GM18499 (cell line): ENCODE results near the gene MTMR10.

Experiments
- ATAC-seq: cut with Tn5 transposase; IDR thresholded peaks from one replicate; pipeline ENCODE4 v1.9.1; 2021; ENCODE audit warnings: moderate number of reproducible peaks; ENCODE audit not compliant: insufficient read depth, unreplicated experiment

MTMR10 gene, protein sequence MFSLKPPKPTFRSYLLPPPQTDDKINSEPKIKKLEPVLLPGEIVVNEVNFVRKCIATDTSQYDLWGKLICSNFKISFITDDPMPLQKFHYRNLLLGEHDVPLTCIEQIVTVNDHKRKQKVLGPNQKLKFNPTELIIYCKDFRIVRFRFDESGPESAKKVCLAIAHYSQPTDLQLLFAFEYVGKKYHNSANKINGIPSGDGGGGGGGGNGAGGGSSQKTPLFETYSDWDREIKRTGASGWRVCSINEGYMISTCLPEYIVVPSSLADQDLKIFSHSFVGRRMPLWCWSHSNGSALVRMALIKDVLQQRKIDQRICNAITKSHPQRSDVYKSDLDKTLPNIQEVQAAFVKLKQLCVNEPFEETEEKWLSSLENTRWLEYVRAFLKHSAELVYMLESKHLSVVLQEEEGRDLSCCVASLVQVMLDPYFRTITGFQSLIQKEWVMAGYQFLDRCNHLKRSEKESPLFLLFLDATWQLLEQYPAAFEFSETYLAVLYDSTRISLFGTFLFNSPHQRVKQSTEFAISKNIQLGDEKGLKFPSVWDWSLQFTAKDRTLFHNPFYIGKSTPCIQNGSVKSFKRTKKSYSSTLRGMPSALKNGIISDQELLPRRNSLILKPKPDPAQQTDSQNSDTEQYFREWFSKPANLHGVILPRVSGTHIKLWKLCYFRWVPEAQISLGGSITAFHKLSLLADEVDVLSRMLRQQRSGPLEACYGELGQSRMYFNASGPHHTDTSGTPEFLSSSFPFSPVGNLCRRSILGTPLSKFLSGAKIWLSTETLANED

DNA sequence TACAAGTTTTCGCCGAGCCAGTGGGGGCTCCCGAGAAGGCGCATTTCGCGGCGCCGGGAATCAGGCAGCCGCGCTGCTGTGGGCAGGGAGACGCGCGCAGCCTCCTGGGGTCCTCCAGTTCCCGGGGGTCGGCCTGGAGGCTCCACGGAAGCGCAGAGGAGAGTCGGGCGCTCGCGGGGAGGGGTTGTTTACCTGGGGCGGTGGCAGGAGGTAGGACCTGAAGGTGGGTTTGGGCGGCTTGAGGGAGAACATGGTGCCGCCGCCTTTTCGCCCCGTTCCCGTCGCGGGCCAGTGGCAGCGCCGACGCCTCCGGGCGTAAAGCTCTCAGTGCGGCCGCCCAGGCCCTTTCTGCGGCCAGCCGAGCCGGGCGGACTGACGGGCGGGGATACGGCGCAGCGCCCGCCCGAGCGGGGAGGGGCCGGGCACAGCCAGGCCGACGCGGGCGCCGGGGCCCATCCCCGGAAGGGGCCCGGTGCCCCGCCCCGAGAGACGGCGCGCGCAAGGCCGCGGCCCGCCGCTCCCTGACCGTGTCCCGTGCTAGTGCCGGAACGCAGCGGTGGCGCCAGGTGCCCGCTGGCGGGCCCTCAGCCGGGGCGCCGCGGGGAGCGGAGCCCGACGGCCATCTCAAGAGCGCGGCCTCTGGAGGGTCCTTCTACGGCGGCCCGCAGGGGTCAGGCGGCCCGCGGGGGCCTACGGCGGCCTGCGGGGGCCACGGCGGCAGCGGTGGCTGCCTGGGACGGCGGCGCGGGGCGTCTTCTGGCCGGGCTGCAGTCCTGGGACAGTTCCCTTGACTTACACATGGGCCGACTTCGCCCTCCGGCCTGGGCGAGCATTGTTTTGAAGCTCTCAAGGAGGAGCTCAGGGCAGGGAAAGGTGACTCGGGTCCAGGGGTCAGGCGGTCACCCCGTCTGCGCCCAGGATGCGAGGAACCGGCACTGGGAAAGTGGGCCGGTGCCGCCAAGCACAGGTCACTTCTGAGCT, at the start of gene MTMR10:
TSS of gene MTMR10 (minus strand) at position 374 of the 981 bp plus-strand sequence. CDS start at position 252, 122 bp downstream.
- ATAC-seq, result peak; percentile 47

DNA sequence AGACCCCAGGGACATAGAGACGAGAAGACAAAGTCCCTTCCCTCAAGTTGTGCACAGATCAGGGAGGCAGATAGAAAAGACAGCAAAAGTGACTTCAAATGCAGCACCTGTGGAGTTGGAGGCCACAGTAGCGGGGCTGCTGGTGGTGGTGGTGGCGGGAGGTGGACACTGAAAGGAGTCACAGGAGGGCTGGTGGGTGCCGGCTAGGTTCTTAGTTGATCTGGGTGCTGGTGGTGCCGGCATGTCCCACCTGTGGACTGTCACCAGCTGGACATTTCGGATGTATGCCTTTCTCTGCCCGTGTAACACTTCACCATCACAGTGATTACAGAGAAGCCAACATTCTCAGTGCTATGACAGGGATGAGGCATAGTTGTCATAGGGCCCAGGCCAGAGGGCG, 49.2 kb upstream of the MTMR10 start:
- no peak for ATAC-seq

DNA sequence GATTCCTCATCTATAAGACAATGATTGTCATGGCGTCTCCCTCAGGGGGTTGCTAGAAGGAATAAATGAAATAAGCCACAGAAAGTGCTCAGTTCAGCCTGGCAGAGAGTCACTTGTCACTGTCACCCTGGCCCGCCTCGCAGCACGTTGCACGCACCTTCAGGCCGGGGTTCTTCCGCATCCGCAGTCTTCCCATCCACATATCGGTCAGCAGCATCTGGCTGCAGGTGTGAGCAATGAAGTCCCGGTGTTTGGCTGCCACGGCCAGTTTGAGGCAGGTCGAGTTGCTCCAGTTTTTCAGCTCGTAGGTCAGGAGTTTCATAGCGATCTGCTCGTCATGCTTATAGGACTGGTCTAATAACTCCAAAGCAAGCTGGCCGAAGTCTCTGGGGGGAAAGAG, 48.5 kb upstream of the MTMR10 start:
- ATAC-seq, result no peak

DNA sequence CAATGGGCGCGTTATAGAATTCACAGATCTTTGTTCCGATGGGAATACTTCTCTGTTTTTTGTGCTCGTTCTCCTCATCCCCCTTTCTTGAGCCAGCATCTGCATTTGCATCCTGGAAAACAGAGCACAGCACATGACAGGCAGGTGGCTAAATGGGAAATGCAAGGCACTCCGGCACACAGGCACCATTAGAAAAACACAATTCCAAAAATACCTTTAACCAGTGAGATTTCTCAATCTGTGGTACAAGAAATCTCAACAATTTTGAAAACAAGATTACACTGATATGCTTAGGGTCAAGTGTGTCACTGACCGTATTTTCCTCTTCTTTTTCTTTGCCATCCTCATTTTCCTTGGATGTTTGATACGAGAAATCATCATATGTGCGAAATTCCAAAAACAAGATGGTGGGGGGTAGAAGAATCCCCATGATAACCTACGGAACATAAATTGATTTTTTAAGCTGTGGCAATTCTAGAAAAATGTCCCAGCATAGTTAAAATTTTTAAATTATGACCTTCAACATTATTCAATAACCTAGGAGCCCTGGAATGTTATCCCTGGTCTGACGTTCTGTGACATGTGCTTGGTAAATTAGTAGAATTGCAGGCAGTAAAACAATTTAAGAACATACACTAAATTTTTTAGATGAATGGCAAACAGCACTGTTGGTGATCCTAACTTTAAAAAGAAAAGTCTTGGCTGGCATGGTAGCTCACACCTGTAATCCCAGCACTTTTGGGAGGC, 46.5 kb upstream of the MTMR10 start:
- ATAC-seq, result no peak

DNA sequence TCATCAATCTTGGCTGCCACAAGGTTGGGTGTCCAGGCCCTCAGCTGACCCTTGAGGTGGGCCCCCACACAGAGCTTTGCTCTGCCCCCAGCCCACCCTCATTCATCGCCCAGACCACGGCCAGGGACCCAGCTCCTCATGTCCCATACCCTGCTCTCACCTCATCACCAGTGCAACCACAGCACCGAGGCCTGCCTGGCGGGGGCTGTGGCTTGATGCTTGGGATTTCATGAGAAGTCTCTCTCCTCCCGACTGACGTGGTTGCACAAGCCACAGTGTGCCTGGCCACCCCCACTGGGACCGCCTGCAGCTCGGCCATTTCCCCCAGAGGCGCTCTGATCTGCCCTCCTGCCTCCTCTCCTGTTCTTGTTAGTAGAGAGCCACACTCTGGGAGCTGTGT, 45.4 kb upstream of the MTMR10 start:
- ATAC-seq, result no peak

DNA sequence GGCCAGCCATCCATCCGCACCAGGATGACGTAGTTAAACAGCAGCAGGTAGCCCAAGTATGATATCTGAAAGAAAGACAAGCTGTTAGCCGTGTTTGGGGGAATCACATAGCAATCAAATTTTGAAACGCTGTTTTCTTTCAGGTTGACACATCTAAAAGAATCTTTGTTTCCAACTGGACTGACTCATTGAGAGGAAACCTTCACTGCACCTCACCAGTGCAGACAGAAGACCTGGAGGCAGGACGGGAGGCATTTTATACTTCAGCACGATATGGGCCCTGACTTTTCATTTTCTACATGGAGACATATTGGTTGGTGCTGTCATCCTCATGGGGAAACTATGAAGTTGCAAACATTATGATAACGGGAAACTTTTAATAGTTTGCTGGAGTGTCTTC, 44.2 kb upstream of the MTMR10 start:
- ATAC-seq, result no peak

DNA sequence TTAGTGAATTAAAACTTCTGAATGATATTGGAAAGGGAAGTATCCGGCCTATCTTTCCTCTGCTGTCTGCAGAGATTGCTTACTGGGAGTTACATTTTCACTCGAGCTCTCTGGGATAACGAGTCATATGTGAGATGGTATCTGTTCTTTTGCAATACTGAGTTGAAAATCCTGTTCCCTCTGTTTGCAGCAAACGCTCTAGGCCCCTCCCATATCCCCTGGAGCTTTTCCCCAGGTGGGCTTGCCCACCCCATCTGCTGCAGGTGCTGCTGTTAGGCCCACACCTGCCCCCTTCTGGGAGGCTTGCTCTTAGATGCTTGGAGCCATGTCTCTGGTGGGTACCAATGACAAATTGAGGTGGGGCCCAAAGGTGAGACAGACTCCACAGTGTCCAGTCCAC, 42.7 kb upstream of the MTMR10 start:
- no peak for ATAC-seq

DNA sequence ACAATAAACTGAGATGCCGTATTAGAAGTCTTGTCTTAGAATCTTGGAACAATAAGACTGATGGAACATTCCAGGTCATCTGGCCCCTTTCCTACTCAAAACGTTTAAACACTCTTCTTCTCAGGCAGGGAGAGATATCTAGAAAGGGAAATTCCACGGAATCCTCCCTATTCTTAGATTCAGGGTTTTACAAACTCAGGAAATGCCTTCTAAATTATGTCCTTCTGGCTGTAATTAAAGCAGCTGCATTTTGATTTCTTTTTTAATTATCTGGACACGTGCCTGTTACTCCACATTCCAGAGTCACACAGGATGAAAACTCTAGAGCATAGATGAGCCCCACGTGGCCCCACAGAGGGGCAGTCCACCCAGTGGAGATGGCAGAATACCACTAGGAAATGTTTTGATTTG, 41.5 kb upstream of the MTMR10 start:
- ATAC-seq, result no peak

DNA sequence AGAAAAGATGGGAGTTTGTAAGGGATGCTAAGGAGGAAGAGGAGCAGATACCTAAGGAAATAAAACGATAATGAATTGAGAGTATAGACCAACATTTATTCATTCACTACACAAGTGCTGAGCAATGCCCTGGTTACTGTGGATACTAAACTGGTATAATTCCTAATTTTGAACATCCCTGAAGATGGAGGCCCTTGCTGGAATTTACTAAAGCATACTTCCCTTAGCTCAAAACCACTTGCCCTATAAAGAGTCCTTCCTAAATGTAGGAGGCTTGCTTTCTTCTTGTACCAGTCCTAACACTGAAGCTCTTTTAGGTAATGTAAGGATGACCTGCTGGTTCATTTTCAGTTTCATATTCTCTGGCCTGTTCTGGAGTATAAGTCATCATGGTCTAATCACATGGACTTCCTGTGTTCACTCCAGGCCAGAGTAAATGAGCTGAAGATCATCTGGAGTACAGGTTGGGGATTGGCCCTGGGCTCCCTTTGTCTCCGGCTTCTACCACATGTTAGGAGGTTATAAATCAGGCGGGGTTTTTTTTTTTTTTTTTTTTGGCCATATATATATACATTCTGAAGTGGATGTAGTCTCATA, 40.1 kb upstream of the MTMR10 start:
- ATAC-seq, result peak; percentile 76

DNA sequence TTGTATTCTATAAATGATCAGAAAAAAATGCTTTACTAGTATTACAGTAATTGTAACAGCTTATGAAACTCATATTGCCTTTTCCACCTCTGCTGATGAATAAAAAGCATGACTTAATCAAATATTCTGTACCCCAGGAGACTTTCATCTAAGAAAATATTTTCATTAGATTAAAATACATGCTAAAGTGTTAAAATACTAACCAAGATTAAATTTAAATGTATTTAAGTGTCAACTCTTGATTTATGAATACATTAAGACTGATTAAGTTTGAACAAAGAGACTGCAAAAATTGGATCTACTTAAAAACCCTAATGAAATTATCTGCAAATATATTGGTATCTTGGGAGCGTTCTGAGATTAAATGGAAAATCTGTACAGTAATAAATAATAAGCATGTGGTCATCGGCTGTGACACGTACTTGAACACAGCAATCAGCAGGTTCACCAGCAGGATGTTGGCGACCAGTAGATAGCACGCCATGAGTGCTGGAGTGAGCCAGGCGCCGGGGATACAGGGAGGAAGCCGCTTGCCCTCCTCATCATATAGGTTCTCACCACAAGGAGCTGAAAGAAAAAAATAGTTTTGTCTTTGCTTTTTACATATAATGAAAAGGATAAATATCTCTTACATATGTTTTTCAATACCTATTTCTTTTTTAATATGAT, 36.6 kb upstream of the MTMR10 start:
- ATAC-seq, result no peak

DNA sequence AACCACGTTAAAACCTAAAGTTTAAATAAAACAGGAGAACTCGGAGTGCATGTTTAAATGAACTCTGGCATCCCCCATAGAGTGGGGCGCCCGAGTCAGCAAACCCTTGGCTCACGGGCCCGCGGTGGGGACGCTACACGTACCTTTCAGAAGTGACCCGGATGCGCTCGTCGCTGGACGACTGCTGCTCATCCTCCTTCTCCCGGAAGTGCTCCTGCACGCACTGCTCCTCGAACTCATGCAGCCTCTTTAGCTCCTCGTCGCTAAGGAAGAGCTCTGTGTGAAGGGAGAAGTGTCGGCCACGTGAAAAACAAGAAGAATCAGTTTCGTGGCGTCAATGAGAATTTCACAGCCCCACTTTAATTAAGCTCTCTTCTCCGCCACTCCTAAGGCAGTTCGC, 34.6 kb upstream of the MTMR10 start:
- no peak for ATAC-seq

DNA sequence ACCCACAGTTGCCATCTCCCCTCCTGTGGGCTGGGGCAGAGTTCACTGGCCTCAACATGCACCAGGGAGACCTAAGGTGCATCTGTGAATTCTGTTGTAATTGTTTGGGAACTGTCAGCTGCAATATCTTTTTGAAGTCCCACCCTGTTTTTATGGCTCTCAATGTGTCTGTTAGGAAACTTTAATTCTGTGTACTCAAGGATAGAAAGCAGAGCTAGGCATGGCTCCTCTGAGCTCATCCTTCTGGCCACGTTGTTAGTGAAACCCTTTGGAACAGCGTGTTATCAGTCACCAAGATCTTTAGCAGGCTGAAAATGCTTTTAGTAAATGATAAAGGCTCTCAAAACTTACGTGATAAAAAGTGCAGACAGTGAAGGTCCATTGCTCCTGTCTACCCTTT, 33.6 kb upstream of the MTMR10 start:
- no peak for ATAC-seq

DNA sequence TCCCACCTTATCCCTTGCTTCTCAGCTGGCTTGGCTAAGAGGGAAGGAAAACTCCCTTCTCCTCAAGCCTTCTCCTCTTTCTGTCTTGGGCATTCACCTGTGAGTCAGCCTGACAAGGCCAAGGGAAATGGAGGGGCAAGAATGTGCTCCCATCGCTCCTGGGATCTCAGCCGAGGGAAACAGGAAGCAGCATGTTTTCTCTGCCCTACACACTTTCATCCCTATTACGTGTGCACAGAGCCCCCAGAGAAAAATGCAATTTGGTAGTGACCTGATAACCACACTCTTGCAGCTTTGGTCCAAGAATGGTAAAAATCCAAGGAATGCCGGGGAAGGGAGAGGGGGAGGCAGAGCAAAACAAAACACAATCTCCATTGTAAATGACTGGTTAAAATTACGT, 32.9 kb upstream of the MTMR10 start:
- no peak for ATAC-seq

DNA sequence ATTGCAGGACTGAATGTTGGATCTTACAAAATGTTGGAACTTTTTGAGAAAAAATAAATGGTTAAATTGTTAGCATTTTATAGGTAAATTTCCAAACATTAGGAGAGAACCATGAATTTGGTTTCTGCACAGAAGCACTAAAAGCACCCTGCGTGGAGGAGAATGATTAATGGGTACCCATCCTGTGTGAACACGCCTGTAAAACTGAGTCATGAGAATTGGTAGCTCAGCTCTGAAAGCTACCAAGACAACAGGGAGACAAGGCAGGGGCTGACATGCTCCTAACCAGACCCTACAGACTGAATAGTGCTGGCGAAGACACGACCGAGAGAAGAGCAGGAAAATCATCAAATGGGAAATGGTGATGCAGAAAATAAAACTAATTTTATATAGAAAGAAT, 32.4 kb upstream of the MTMR10 start:
- no peak for ATAC-seq

DNA sequence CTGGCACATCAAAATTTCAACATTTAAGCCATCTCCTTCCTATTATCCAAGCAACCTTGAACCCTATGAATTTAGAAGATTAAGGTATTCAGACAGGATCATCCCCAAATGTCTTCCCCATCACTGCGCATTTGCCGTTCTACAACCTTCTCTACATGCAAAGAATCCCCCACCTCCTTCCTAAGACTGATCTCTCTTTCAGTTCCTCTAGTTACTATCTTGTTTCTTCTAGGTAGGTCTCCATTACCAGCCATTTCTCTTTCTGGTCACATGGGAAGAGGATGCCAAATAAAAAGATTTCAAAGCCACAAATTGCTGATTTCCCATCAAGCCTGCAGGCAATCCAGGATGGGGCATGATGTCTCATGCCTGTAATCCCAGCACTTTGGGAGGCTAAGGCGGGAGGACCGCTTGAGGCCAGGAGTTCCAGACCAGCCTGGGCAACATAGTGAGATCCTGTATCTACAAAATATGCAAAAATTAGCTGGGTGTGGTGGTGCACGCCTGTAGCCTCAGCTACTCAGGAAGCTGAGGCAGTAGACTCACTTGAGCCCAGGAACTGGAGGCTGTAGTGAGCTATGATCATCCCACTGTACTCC, 29.7 kb upstream of the MTMR10 start:
- ATAC-seq, result no peak

DNA sequence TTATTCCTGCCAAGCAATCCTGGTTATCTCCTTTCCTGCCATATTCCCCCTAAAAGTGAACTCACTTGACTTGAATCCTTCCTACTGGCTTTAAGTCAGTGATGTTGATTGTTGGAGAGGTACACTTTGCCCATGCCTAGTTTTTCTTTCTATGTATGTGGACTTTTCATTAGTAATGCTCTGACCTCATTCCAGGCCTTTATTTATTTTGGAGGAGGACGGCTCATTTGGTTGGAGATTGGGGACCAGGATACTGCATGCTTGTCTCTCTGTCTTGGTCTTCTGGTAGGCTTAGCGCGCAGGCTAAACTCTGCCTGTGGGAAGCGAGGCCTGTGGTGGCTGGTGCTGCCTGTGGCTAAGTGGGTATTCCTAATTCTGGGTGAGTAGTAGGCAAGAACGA, 29.1 kb upstream of the MTMR10 start:
- ATAC-seq, result no peak

DNA sequence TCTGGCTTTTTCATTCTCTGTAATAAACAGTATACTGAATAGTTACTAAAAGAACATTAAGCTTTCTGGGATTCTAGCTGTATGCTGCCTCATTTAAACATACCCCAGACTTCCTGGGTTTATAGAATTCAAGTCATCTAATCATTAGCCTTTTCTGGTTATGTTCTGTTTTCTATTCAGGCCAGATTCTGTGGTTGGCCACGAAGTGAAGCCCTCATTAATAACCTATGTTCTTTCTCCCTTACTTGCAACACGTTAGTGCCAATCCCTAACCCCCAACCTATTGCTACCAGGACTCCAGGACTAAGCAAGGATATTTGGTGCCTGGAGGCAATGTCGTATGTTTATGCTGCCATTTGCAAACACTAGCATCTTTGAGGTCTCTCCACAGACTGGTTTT, 28.6 kb upstream of the MTMR10 start:
- ATAC-seq, result no peak

DNA sequence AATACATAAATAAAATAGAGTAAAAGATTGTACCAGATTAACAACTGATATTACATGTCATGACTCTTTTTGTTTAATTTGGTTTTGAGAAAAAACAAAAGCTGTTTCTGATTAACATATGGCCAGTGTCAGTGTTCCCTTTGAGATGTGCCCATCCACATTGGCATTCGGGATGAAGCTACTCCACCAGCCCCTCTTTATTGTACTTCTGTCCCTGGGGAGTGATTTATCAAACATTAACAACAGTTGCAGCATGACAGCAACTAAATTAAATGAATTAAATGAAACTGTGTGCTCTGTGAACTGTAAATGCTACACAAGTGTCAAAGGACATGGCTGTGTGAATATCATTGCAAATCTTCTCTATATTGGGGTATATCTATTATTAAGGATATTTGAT, 25.9 kb upstream of the MTMR10 start:
- ATAC-seq, result no peak
